OCI-M1 (cell line): ENCODE measurements around the gene C19orf73.
"Not testable (repeated sequence)": the region's sequence is repeated elsewhere in the genome, so short reads cannot be mapped to it uniquely, and the experiment has no call there.

Experiments used
- DNase-seq: peaks from one replicate; lab custom pipeline; 2025; lab: John Stamatoyannopoulos, UW

C19orf73 gene

GRCh38 chr19:49148784-49149651 is 30.1 kb upstream of the C19orf73 start:
- DNase-seq, result peak; percentile 99

GRCh38 chr19:49148044-49148682 is 29.2 kb upstream of the C19orf73 start:
- DNase-seq, result no peak

- DNase-seq, result not testable (repeated sequence)
These were observed 27.4 kb upstream of the C19orf73 start for GRCh38 chr19:49146408-49146770.

- peak; percentile 96 for DNase-seq
These were observed 26.8 kb upstream of the C19orf73 start for GRCh38 chr19:49145573-49146407.

GRCh38 chr19:49142866-49143335 is 24.0 kb upstream of the C19orf73 start:
- peak; percentile 74 for DNase-seq

- DNase-seq, result no peak
These were observed 22.4 kb upstream of the C19orf73 start for GRCh38 chr19:49141352-49141751.

- no peak for DNase-seq
These were observed 22.0 kb upstream of the C19orf73 start for GRCh38 chr19:49140951-49141350.

GRCh38 chr19:49136771-49137171 is 17.8 kb upstream of the C19orf73 start:
- no peak for DNase-seq

- no peak for DNase-seq
These were observed 16.7 kb upstream of the C19orf73 start for GRCh38 chr19:49135686-49136085.

- DNase-seq, result no peak
These were observed 14.9 kb upstream of the C19orf73 start for GRCh38 chr19:49133621-49134454.

- no peak for DNase-seq
These were observed 14.1 kb upstream of the C19orf73 start for GRCh38 chr19:49132974-49133609.

- DNase-seq, result no peak
These were observed 11.4 kb upstream of the C19orf73 start for GRCh38 chr19:49130325-49130724.

- no peak for DNase-seq
These were observed 10.3 kb upstream of the C19orf73 start for GRCh38 chr19:49129238-49129583.

GRCh38 chr19:49128545-49129237 is 9.7 kb upstream of the C19orf73 start:
- no peak for DNase-seq

- DNase-seq, result peak; percentile 98
These were observed 9.0 kb upstream of the C19orf73 start for GRCh38 chr19:49127674-49128544.

- DNase-seq, result not testable (repeated sequence)
These were observed 8.3 kb upstream of the C19orf73 start for GRCh38 chr19:49127225-49127624.

GRCh38 chr19:49126575-49126974 is 7.6 kb upstream of the C19orf73 start:
- no peak for DNase-seq

- no peak for DNase-seq
These were observed 6.2 kb upstream of the C19orf73 start for GRCh38 chr19:49125025-49125731.

- DNase-seq, result not testable (repeated sequence)
These were observed 4.3 kb upstream of the C19orf73 start for GRCh38 chr19:49123285-49123684.
